ENCODE data around the gene KCNK15.

GRCh38 chr20:44732327-44732726 lies 13.3 kb upstream of the KCNK15 start:
- TF ChIP-seq CTCF (IDR thresholded peaks at IDR 0.05): no peak
- TF ChIP-seq POLR2A (IDR thresholded peaks at IDR 0.05): no peak

Measured in Peyer's patch (tissue), 4 donors.